Right lobe of liver (tissue), 6 donors: ENCODE data around the gene GSG1L. TPM values are rescaled to one million over a fixed set of nuclear protein-coding genes. Genes with fewer than 3 reads are reported as not detected.

Experiments used
- ATAC-seq, 4 donors: fragments of 200-7000 bp; cut with Tn5 transposase; one replicate each; pipeline ENCODE4 v1.9.1; 2020; ENCODE audit warnings: mild to moderate bottlenecking in 4 of 4, moderate library complexity in 4 of 4
- DNase-seq, 3 donors: peaks; one replicate each; pipeline ENCODE4 v3.0.0-alpha.2; 2020
- H3K27ac ChIP-seq, 3 donors: fragments of 200-600 bp; one replicate each; pipeline ENCODE4 v1.8.0; 2022
- H3K27me3 ChIP-seq, 2 donors: fragments of 200-600 bp; one replicate each; pipeline ENCODE4 v1.8.0; 2022
- H3K36me3 ChIP-seq, 4 donors: fragments of 200-600 bp; sonication (generic) in 1 of 4; one replicate each; pipeline versions ENCODE4 v1.5.1 to v1.8.0; 2017 to 2022; ENCODE audit warnings: control low read depth in 1 of 4
- H3K4me1 ChIP-seq, 4 donors: fragments of 200-600 bp; sonication (generic) in 1 of 4; one replicate each; pipeline versions ENCODE4 v1.5.1 to v1.8.0; 2017 to 2022; ENCODE audit warnings: control low read depth in 1 of 4
- H3K4me3 ChIP-seq, 3 donors: fragments of 200-600 bp; one replicate each; pipeline ENCODE4 v1.8.0; 2022
- H3K9me3 ChIP-seq, 4 donors: fragments of 200-600 bp; sonication (generic) in 1 of 4; one replicate each; pipeline versions ENCODE4 v1.5.1 to v1.8.0; 2017 to 2022; ENCODE audit warnings: control low read depth in 1 of 4
- CTCF ChIP-seq, 4 donors: fragments of 200-600 bp in 3 of 4; fragments of 450-650 bp in 1 of 4; IDR thresholded peaks; one replicate each; pipeline versions ENCODE4 v1.5.1 to v1.8.0; 2016 to 2022; ENCODE audit warnings: antibody characterized with exemption in 4 of 4, mild to moderate bottlenecking in 2 of 4
- POLR2A ChIP-seq: fragments of 450-650 bp; IDR thresholded peaks from one replicate; pipeline ENCODE4 v1.6.1; 2017; ENCODE audit warnings: antibody characterized with exemption, mild to moderate bottlenecking
- WGBS: methylation state at CpG from one replicate; pipeline ENCODE4 v1.1.6; 2018; ENCODE audit warnings: low coverage, low lambda C conversion rate; ENCODE audit not compliant: insufficient coverage; ENCODE audit errors: missing lambda C conversion rate; 5-methylcytosine and 5-hydroxymethylcytosine counted together
- intact Hi-C, 2 donors: fragments of 100-400 bp; cut with DNase I; formaldehyde crosslinking; loops; one replicate each; pipeline versions ENCODE4 v1.11.2 to v1.14.1; 2022
- total RNA-seq, 6 experiments: library from RNA; depleted of rRNA in 2 of 6; stranded (reverse); fragments of >200 nt in 2 of 6; fragmentation: NEBNext Ultra II Directional in 3 of 6; extraction: Animal tissue kit (Norgen Biotek cat#: 25700) in 3 of 6; gene quantifications; one replicate each; pipeline versions ENCODE4 v1.1.0 to v1.2.4, GENCODE V29; 2016 to 2023
- donor health status: DM: no; HTN: yes; CAD: no.
- donor health status: DM: no; HTN: no; CAD: no.
- donor health status: DM: no; HTN: no; CAD: no.
- donor health status: DM: no; HTN: yes; CAD: no.
- donor health status: DM: no; HTN: yes; CAD: no.

GSG1L gene
- total RNA-seq, 6 experiments from 2014 or later: 0.33 TPM; not detected in 5

DNA sequence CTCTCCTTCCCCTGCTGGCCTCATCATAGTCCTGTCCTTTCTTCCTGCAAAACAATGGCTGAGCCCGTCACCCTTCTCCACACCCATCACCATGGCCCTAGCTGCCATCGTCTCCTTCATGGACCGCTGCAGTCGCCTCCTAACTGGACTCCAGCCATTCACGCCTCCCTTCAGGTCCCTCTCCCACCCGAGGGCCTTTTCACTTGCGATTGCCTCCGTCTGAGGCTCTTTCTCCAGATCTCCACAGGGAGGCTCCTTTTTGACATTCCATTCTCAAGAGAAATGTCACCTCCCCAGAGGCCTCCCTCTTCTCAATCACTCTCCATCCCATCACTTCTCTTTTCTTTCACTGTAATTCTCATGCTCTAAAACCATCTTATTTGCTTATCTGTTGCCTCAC lies 23.5 kb downstream of the GSG1L start:
- DNase-seq (no peak), ATAC-seq (no peak)
- intact Hi-C loops: no loop called here
- no peaks in the 10 kb centered on the region for H3K27me3 ChIP-seq
- WGBS: 43% methylated on average over 6 of the region's 8 CpGs
- no peaks in the 10 kb centered on the region for H3K9me3 ChIP-seq
- H3K27ac ChIP-seq: no peak overlapping the region
- no peaks in the 10 kb centered on the region for H3K4me1 ChIP-seq
- no peaks in the 10 kb centered on the region for H3K36me3 ChIP-seq
- H3K4me3 ChIP-seq: no peak overlapping the region
- TF ChIP-seq CTCF (IDR thresholded peaks at IDR 0.05) (no peak), POLR2A (no peak)

DNA sequence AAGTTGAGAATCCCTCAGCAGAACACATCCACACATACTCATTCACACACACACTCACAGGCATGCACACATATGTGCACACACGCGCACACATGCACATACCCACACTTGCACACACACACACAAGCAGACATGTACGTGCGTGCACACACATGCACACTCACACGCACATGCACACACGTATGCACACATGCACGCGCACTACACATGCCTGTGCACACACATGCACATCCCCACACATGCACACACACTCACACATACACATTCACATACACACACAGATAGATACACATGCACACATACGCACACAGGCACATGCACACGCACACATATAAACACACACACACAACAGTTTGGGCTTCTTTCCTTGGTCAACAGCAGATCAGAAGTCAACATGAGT lies 24.0 kb downstream of the GSG1L start:
- DNase-seq (no peak), ATAC-seq (no peak)
- Histone ChIP-seq H3K9me3 (no peaks in the 10 kb centered on the region), H3K4me3 (no peak overlapping the region), H3K4me1 (no peaks in the 10 kb centered on the region), H3K27me3 (no peaks in the 10 kb centered on the region), H3K27ac (no peak overlapping the region), H3K36me3 (no peaks in the 10 kb centered on the region)
- WGBS: 90% methylated on average over 4 of the region's 10 CpGs
- intact Hi-C loops: no loop called here
- TF ChIP-seq POLR2A (no peak), CTCF (IDR thresholded peaks at IDR 0.05) (no peak)

GRCh38 chr16:28038409-28038808 lies 25.1 kb downstream of the GSG1L start:
- Histone ChIP-seq H3K4me3 (no peak overlapping the region), H3K4me1 (no peaks in the 10 kb centered on the region), H3K36me3 (no peaks in the 10 kb centered on the region), H3K9me3 (no peaks in the 10 kb centered on the region), H3K27me3 (no peaks in the 10 kb centered on the region), H3K27ac (no peak overlapping the region)
- intact Hi-C loops: no loop called here
- no peak for TF ChIP-seq CTCF (IDR thresholded peaks at IDR 0.05)
- no peak for TF ChIP-seq POLR2A
- no peak for ATAC-seq
- no peak for DNase-seq
- 92% methylated on average over 7 of the region's 12 CpGs for WGBS

DNA sequence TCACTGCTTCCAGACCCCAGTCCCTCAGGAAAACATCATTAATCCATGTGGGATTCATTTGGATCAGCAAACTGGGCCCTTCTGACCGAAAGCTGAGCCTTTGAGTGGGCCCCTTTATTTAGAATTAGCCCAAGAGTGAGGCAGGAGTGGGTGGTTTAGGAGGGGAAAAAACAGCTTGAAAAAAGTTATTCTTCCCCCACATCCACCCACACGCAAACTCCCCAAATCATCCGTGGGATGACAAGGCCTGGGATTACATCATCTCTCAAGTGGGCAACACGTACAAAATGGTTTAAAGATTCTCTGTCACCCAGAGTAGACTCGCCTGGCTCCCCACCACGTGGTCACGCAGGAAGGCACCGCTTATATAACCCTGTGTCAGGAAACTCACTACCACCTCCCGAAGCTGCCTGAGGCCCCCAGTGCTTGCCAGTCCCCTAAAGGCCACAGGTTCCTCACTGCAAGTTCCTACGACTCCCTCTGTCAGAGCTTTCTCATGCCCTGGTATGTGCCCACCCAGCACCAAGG lies 27.6 kb downstream of the GSG1L start:
- H3K36me3 ChIP-seq: no peaks in the 10 kb centered on the region
- TF ChIP-seq CTCF (IDR thresholded peaks at IDR 0.05) (no peak), POLR2A (no peak)
- intact Hi-C loops: no loop called here
- H3K4me1 ChIP-seq: no peaks in the 10 kb centered on the region
- DNase-seq (no peak), ATAC-seq (no peak)
- 44% methylated on average over 8 of the region's 10 CpGs for WGBS
- H3K4me3 ChIP-seq: no peak overlapping the region
- H3K27ac ChIP-seq: no peak overlapping the region
- no peaks in the 10 kb centered on the region for H3K27me3 ChIP-seq
- no peaks in the 10 kb centered on the region for H3K9me3 ChIP-seq

DNA sequence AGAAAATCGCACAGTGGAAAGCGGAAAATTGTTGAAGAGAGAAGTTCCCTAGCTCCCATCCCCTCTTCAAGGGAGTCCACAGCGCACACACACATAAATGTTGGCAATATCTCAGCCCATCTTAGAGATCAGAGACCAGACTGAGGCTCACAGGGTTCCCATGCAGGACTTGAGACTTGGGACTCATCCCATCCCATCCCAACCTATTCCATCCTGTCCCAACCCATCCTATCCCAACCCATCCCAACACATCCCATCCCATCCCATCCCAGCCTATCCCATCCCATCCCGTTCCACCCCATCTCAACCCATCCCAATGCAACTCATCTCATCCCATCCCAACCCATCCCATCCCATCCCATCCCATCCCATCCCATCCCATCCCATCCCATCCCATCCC lies 29.6 kb downstream of the GSG1L start:
- H3K27ac ChIP-seq: no peak overlapping the region

More for the DNA sequence above, 29.6 kb downstream of the GSG1L start:
- TF ChIP-seq POLR2A: no peak
- no peak for TF ChIP-seq CTCF (IDR thresholded peaks at IDR 0.05)
- Histone ChIP-seq H3K4me3 (no peak overlapping the region), H3K9me3 (no peaks in the 10 kb centered on the region), H3K27me3 (no peaks in the 10 kb centered on the region), H3K36me3 (no peaks in the 10 kb centered on the region), H3K4me1 (no peaks in the 10 kb centered on the region)
- 83% methylated on average over 4 of the region's 4 CpGs for WGBS
- no peak for DNase-seq
- intact Hi-C loops: no loop called here
- ATAC-seq: no peak
